ENCODE results near the gene UBL4A.

UBL4A gene

DNA sequence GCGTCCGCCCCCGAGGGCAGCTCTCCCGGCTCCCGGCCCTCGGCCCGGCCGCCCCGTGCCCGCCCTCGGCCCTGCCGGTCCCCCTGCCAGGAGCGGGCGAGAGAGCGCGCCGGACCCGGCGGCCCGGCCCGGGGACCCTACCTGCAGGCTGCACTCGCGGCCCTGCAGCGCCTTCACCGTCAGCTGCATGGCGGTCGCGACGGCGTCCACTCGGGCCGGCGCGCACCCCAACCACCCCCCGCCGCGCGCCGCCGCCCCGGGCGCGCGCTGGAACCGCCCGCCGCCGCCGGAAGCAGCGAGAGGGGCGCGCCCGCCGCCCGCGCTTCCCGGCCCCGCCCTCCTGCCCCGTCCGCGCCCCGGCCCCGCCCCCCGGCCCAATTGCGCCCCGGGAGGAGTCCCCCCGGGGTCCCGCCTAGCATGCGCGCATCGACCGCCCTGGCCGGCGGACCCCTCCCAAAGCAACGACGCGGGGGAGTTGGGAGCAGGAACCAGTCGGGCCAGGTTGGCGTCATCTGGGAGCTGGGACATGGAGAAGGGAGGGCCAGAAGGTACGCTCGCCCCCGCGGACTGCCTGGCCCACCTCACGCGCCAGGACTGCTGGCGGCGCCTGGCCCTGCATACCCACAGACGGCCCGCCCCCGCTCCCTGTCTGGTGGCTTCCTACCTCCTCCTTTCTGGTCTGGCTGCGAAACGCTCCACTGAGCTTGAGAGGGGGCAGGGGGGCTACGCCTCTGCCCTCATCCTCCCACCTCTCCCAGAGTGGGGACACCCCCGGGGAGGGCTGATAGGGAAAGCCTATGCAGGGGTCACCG lies at the start of gene UBL4A:
TSS of gene UBL4A (minus strand) at position 220 of the 812 bp plus-strand sequence. CDS start at position 189, 31 bp downstream.
- peak; percentile 21 for DNase-seq

DNA sequence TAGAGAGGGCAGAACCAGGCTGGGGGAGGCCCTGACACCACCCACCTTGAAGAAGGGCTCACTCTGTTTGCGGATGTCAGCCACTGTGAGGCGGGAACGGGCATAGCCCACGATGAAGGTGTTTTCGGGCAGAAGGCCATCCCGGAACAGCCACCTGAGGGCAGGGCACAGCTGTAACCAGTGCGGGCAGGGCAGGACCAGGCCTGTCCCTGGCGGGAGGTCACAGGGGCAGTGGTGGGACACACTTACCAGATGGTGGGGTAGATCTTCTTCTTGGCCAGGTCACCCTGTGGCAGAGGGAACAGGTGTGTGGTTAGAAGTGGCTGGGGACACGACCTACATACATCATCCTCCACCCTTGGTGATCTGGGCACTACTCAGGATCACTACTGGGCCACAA lies 49.5 kb upstream of the UBL4A start:
- no peak for DNase-seq

- DNase-seq: peak; percentile 87
These were observed 48.3 kb upstream of the UBL4A start for GRCh38 chrX:154534526-154535322.

DNA sequence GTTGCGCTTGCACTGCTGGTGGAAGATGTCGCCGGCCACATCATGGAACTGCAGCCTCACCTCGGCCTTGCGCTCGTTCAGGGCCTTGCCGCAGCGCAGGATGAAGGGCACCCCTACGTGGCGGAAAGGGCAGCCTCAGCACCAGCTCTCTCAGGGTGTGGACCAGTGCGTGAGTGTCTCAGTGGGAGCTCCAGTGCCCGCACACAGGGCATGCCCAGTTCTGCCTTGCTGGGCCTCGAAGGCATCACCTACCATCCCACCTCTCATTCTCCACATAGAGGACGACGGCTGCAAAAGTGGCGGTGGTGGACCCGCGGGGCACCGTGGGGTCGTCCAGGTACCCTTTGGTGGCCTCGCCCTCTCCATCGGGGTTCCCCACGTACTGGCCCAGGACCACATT lies 46.3 kb upstream of the UBL4A start:
- no peak for DNase-seq

DNA sequence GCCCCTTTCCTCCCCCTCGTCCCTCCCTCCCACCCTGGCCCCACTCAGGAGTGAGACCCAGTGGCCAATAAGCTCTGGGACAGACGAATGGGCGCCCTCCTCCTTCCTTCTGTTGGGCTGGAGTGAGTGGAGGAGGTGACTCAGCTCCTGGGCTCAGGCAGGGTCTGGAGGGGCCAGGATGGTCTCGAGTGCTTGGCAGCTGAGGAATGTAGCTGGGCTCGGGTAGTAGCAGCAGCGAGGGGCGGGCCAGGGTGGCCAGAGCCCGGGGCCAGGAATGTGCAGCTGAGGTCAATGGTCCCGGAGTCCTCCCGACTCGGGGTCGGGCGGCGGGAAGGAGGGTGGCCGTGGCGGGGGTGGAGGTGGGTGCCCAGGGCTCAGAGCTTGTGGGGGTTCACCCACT lies 45.2 kb upstream of the UBL4A start:
- DNase-seq: no peak

DNA sequence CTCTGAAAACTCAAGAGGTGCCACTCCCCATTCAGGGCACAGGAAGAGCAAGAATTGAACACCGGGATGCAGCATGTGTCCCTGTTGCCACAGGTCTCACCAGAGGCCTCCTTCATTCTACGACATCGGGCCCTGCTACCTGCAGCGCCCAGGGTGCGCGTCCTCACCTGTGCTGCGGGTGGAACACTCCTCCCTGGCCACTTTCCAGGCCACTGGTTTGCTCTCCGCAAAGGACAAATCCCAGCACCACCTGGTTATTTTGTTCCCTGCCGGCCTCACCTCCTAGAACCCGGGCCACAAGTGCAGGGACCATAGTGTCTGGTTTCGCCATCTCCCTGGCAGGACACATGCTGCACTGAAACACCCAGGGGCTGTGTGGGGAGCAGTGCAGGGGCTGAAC lies 43.9 kb upstream of the UBL4A start:
- DNase-seq: no peak

DNA sequence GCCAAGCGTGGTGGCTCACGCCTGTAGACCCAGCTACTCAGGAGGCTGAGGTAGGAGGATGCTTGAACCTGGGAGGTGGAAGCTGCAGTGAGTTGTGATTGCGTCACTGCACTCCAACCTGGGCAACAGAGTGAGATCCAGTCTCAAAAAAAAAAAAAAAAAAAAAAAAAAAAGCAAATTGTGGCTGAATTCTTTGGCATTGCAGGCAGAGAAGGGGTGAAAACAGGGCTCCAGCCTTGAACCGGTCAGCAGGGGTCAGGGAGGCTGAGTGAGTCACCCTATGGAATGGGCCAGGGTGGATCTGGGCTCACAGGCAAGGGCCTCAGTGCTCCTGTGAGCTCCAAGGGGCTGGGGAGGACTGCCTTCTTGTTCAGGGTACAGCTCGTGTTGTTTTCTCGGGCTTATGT lies 42.8 kb upstream of the UBL4A start:
- no peak for DNase-seq

- peak; percentile 57 for DNase-seq
These were observed 40.7 kb upstream of the UBL4A start for GRCh38 chrX:154526901-154527675.

GRCh38 chrX:154525606-154526490 lies 39.4 kb upstream of the UBL4A start:
- no peak for DNase-seq

DNA sequence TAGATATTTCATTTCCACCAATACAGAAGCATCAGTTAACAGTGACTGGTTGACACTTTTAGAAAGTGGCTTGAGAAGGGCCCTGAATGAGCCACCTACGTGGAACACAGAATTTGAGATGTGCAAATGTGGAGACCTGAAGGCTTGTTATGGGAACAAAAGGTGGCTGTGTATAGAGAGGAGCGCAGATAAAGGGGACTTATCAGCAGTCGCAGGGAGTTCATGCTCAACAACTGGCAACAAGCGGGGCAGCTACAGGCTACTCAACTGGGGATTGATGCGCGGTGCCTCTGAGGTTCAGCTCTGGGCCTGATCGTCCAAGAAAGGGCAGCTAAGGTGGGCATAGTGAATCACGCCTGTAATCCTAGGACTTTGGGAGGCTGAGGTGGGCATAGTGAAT lies 33.0 kb upstream of the UBL4A start:
- no peak for DNase-seq

DNA sequence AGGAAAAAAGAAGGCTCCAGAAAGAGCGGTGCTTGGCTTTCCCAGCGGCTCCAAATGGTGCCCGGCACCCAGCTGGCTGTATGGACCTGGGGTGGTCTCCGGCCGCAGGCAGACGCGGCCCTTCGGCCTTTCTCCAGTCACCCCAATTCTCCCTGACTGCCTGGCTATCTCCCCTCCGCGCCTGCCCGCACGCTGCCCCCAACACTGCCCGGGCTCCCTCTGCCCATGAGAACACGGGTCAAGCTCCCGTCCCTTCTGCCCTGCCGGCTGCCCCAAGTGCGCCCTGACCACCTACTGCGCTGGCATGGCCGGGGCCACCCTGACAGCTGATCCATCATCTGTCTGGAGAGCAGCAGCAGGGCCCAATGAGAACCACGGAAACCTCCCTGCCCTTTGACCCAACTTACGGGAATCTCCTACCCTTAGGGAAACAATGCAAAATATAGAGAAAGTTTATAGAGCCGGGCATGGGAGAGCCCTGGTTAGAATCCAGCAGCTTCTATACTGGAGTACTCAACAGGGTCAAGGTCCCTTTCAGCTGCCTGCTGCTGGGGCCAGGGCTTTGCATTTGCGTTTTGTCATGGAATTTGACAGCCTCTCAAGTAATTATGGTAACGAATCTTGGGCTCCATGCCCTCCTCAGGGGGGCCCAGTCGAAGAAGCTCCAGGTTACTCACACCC lies 30.8 kb upstream of the UBL4A start:
- no peak for DNase-seq

DNA sequence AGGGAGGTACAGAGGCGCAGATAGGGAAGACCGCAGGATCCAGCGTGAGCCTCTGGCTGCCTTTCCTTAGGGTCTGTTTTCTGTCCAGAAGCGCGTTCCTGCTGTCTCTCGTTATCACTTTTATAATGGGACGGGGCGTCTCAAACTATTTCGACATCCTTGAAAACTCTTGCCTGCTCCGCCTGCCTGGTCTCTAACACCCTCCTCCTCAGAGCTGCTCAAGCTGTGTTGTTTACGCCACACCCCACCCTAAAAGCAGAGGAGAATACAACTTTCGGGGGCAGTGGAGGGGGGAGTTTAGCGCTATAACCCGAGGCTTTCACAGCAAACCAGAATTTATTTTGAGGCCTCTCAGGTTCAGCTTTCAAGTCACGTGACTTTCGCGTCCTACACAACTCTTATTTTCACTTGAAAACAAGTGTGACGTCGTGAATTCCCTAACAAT lies 30.3 kb upstream of the UBL4A start:
- DNase-seq: no peak

DNA sequence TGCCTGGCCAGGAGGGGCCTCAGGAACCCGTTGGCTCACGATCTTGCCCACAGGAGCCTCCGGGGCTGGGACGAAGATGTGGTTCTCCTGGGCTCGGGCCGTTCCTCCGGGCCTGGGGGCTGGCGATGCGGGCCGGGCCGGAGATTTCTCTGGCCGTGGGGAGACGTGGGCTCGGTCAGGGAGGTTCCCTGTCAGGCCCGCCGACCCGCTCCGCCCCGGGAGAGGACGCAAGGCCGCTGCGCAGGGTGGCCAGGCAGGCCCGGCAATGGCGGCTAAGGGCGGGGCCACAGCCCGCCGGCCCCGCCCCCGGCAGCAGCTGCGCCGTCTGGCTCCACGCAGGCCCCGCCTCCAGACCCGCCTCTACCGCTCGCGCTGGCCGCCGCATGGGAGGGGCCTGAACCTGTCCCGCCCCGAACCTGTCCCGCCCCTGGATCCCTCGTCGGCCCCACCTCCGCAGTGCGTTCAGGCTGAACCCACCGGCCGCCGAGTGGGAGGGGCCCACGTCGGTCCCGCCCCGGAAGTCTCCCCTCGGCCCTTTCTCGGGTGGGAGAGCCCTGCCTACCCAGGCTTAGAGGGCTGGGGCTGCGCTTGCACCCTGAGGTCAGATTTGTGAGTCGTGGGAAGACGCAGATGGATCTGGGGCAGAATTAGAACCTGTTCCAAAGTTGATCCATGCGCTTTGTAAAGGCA lies 29.7 kb upstream of the UBL4A start, which contains the start of gene FAM3A:
TSS of gene FAM3A (minus strand) at position 267 of the 690 bp plus-strand sequence. CDS start 460 bp downstream, outside the sequence.
- peak; percentile 93 for DNase-seq

- peak; percentile 24 for DNase-seq
These were observed 28.9 kb upstream of the UBL4A start for GRCh38 chrX:154515090-154515965.

- no peak for DNase-seq
These were observed 27.3 kb upstream of the UBL4A start for GRCh38 chrX:154513716-154514115.

DNA sequence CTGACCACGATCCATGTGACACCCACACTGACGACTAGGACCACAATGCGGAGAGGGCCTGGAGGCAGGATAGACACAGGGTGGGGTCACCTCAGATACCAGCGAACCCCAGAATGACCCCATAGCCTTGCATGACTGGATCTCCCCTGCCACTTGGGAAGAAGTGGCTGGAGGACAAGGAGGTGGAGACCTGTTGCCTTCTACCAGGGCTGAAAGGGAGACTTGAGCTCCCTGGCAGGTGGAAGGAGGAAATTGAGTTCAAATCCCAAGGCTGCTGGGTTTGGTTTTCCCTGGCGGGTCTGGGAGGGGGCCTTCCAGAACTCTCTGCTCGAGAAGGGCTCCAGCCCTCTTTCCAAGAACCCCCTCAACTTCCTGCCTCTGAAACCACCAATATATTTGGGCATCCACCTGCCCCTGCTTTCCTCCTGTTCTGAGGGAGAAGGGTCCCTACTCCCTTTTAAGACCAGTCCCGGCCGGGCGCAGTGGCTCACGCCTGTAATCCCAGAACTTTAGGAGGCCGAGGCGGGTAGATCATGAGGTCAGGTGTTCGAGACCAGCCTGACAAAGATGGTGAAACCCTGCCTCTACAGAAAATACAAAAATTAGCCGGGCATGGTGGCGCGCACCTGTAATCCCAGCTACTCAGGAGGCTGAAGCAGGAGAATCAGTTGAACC lies 26.6 kb upstream of the UBL4A start:
- DNase-seq: no peak

GRCh38 chrX:154511761-154512160 lies 25.3 kb upstream of the UBL4A start:
- no peak for DNase-seq

DNA sequence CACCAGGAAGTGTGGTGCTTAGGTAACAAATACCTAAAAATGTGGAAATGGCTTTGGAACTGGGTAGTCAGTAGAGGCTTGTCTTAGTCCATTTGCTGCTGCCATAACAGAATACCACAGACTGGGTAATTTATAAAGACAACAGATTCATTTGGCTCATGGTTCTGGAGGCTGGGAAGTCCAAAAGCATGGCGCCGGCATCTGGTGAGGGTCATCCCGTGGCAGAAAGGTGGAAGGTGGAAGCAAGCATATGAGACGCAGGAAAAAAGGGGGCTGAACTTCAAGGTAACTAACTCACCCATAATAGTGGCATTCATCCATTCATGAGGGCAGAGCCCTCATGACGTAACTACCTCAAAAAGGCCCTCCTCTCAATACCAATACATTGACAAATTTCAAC lies 23.0 kb upstream of the UBL4A start:
- no peak for DNase-seq

GRCh38 chrX:154508384-154508745 lies 21.9 kb upstream of the UBL4A start:
- DNase-seq: no peak
